HG03196 (cell line): ENCODE results near the gene NR6A1.

ENCODE experiments used
- ATAC-seq: cut with Tn5 transposase; IDR thresholded peaks from one replicate; pipeline ENCODE4 v1.9.1; 2021; ENCODE audit not compliant: unreplicated experiment

NR6A1 gene

DNA sequence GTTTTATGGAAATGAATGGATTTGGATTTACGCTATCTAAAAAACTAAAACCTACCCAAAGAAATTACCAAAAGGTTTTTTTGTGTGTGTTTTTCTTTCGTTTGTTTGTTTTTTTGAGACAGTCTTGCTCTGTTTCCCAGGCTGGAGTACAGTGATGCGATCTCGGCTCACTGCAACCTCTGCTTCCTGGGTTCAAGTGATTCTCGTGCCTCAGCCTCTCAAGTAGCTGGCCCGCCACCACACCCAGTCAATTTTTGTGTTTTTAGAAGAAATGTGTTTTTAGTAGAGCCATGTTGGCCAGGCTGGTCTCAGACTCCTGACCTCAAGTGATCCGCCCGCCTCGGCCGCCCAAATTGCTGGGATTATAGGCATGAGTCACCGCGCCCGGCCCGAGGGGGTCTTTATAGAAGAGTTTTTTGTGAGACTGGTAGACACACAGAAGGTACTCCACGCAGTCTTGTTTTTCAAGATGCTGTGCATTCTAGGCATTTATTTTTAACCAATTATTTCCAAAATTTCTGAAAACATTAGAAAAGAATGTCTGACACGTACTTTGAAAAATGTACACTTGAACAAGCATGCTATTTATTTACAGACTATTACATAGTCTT lies 75.7 kb downstream of the NR6A1 start:
- no peak for ATAC-seq

DNA sequence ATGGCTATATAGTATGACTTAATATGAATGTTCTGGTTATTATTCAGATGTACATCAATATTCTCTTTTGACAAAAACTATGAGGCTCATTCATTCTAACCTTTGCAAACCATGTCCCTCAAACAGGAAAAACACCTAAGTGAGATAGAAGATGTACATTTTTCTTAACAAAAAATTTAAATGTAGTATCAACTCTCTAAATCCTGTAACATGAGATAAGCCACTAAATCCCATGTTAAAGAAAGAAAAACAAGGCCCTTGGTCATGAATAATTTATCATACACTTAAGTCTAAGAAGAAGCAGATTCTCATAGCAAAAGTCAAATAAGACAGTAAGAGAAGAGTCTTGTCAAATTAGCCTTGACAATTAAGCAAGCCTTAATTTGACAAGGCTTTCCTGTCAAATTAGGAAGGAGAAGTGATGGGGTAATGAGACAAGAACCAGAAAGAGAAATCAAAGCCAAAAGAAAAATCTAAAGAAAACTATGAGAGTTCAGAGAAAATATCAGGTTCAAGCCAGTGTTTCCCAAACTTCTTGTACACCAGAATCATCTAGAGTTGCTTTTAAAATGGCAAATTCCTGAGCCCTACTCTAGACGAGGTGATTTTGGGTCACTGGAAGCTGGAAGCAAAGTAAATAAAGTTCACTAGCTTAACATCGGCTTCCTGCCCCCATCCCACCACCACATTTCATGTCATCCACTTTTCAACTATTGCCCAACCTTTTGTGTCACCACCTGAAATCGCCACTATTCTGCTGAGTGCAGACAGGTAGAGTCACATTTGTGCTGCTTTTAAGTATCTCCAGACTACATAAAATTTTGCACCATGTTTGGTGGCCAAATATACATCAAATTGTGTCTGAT lies 76.5 kb downstream of the NR6A1 start:
- ATAC-seq = no peak

DNA sequence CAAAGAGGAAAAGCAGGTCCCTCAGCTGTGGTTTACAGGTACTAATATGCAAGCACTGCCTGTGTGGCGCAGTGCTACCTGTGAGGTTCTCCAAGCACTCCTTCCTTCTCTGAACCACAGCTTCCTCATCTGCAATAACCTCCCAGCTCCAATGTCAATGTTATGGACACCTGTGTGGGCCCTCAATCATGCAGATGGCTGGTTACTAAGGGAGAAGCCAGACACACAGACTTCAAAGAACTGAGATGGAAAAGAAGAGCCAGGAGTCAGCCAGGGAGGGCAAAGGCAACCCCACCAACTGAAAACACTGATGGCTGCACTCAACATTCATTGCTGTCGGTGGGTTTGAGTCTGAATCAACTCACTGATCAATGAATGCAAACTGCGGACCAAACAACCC lies 77.7 kb downstream of the NR6A1 start:
- no peak for ATAC-seq

DNA sequence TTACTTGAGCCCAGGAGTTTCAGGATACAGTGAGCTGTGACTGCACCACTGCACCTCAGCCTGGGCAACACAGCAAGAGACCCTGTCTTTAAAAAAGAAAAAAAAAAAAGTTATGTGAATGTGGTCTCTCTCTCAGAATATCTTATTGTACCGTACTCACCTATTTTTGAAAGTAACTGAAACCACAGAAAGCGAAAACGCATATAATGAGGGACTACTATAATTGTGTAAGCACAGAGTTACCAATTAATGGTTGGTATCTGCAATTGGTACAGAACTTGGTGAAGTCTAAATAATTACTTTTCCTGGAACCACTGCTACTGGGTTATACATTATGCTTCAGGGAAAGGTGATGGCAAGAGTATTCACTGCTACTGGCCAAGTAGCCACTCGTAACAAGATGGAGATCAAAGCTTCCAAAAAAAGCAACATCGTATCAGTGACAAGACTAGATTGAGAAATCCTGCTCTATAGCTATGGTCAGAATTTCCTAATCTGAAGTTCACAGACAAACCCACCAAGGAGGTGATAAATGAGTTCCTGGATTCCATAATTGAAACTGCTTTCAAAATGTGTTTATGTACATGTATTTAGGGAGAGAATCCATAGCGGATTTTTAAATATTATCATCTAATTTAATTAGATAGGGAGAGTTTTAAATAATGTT lies 82.7 kb downstream of the NR6A1 start:
- ATAC-seq = no peak

DNA sequence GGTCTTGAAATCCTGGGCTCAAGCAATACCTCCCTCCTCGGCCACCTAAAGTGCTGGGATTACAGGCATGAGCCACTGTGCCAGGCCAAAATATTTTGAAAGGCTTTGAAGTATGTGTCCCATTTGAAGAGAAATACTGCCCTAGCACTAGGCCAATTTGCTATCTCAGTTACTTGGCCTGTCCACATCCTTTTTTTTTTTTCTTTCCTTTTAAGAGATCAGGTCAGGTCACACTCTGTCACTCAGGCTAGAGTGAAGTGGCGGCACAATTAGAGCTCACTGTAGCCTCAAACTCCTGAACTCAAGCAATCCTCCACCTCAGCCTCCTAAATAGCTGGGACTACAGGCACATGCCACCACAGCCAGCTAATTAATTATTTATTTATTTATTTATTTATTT lies 84.2 kb downstream of the NR6A1 start:
- no peak for ATAC-seq

DNA sequence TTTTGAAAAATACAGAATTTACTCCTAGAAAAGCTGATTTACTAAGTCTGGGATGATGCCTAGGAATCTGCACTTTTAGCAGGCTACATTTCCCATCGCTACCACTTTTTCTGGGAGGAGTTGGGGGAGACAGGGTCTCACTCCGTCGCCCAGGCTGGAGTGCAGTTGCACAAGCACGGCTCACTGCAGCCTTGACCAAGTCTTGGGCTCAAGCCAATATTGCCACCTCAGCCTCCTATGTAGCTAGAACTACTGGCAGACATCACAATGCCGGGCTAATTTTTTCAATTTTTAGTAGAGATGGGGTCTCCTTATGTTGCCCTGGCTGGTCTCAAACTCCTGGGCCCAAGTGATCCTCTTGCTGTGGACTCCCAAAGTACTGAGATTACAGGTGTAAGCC lies 85.9 kb downstream of the NR6A1 start:
- ATAC-seq = no peak

DNA sequence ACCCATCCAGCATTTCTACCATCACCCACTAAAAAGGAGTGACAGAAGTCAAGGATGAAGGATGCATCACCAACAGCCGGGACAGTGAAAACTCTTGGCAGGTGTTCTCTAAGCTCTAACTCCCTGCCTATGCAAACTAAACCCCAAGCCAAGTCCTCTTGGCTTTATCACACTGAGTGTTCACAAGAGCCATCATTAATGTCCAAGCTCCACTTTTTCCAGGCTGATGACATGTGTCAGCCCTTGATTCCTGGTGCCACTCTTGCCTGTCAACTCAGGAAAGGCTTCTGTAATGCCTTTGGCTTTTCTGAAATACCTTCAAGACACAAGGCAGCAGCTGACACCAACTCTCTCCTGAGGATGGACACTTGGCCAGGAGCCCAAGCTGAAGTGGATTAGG lies 86.9 kb downstream of the NR6A1 start:
- no peak for ATAC-seq

DNA sequence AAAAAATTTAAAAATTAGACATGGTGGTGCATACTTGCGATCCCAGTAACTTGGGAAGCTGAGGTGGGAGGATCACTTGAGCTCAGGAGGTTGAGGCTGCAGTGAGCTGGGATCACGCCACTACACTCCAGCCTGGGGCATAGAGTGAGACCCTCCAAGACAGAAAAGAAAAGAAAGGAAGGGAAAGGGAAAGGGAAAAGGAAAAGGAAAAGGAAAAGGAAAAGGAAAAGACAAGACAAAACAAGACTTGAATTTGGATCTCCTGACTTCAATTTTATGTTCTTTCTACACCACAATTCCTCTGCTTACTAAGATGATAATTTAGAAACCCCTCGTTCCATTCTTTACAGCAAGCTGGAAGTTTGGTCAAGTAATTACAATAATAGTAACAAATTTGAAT lies 88.1 kb downstream of the NR6A1 start:
- no peak for ATAC-seq

DNA sequence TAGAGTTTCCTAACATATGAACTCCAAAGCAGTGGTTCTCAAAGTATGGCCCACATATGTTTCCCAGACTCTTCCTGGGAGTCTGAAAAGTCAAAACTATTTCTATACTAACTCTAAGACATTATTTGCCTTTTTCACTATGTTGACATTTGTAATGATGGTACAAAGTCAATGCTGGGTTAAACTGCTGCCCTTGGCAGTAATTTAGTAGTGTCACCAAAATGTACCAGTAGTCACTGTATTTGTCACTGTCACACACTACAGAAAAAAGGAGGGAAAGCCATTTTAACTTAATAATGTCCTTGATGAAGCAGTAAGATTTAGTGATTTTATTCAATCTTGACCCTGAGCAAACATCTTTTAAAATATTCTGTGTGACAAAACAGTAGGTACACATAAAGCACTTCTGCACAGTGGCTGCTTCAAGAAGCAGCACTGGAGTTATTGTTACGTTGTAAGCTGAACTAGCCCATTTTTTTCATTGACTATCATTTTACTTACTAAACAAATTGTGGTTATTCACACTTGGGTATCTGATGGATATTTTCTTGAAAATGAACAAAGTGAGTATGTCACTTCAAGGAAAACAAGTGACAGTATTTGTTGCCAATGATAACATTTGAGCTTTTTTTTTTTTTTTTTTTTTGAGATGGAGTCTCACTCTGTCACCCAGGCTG lies 90.3 kb downstream of the NR6A1 start:
- no peak for ATAC-seq

DNA sequence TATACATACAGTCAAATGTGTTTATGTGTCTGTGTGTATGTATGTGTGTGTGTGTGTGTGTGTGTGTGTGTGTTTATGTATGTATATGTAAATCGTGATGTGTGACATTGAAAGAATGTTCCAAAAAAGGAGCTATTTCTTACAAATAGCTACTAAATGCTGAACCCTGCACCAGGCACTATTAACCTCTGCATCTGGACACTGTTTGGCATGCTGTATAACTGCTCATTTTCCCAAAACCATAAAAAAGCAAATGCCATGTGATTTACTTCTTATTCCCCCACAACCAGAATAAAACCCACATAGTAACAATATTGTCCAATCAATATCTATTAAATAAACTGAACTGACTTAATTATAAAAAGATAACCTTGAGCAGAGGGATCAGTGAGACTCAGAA lies 91.1 kb downstream of the NR6A1 start:
- no peak for ATAC-seq

DNA sequence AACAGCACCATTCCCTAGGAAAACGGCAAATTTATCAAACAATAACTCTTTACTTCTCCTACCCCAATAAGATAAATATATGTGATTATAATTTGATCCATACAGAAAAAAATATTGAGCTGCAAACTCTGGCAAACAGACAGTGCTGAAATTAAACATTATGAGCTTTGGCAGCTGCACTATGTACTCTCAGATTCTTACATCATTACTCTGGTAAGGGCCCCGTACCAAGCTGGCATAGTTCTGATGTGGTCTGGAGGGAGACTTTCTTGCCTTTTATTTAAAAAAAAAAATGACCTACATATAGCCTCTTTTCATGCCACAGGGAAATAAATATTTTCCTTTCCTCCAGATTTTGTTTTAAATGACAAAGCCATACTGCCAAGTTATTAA lies 95.0 kb downstream of the NR6A1 start:
- no peak for ATAC-seq

DNA sequence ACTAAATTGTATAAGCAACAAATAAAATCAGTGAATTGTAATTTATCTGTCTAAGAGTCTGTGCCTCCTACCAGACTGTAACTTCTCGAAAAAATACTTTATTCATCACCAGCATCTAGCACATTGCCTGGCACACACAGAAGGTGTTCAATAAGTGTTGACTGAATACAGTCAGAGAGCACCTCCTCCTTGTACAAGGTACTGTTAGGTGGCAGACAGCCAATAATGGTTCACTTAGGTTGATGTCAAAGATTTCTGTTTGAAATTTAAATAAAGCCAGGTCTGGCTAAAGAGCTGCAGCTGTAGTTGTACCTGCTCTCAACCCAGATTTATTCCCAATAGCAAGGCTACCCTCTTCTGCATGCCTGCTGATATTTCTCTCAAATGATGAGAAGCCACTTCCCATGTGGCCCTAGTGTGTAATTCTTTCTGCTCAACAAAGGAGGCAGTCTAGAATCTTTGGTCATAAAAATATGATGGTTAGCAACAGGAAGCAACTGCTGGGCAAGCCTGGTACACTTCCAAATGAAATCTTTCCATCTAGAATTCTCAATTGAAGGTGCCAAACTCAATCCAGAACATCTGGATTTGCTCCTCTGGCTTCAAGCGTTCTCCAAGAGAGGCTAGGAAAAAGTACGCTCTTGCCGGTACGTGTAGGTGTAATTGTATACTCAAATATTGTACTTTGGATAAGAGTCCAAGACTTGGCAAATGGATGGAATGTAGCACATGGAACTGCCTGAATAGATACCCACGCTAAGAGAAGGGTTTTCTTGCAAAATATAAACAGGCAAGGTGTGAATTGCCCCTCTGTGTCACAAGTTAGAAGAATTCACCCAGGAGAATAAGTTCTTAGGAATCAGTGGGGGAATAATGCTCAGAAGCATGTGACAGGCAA lies 95.6 kb downstream of the NR6A1 start:
- ATAC-seq = no peak

DNA sequence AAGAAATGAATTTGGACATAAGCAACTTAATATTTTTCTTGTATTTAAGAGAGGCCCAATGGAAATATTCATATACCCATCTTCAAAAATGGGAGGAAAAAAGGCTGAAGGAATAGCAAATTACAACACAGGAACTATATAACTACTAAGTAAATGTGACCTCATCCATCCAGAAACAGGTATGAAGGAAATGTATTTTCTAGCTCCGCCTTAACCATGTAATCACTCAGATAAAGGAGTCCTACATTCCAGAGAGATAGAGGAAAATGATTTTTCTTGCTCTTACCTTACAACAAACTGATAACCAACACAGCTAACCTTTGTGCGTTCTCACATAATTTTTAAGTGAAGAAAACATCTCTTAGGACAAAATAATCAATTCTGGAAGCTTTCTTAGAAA lies 96.5 kb downstream of the NR6A1 start:
- no peak for ATAC-seq

DNA sequence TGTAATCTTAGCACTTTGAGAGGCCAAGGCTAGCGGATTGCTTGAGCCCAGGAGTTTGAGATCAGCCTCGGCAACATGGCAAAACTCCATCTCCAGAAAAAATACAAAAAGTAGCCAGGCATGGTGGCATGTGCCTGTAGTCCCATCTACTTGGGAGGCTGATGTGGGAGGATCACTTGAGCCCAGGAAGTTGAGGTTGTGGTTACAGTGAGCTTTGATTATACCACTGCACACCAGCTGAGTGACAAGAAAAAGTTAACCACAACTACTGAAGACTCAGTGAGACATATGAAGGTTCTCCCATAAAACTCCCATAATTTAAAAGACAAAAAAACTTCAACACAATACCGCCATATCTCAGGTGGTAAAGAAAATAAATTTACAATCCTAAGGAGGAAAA lies 98.0 kb downstream of the NR6A1 start:
- no peak for ATAC-seq

DNA sequence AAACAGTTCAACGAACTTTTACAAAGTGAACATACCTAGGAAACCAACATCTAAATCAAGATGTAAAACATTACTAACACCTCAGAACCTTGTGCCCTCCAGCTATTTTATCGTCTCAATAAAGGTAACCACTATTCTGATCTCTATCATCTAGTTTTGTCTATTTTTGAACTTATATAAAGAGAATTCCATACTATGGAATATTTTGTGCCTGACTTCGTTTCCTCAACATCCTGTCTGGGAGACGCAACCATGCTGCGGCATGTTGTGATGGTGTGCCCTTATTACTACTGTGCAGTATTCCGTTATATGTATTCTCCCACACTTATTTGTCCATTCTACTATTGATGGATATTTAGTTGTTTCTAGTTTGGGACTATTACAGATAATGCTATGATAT lies 99.2 kb downstream of the NR6A1 start:
- no peak for ATAC-seq

DNA sequence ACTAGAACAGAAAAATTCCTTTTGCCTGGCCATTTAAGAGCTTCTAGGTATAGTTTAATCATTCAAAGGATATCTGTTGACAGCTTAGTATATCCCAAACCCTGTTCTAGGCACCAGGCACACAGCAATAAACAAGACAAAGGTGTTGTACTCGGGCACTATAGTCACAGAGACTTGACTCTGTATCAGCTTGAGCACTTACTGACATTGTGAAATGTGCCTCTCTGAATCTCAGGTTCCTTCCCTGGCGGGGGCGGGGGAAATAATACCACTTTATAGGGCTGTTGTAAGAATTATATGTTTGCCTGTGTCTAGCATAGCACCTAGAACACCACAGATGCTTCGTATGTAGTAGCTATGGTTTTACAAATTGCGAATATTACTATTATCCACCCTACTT lies 104.5 kb downstream of the NR6A1 start:
- no peak for ATAC-seq

DNA sequence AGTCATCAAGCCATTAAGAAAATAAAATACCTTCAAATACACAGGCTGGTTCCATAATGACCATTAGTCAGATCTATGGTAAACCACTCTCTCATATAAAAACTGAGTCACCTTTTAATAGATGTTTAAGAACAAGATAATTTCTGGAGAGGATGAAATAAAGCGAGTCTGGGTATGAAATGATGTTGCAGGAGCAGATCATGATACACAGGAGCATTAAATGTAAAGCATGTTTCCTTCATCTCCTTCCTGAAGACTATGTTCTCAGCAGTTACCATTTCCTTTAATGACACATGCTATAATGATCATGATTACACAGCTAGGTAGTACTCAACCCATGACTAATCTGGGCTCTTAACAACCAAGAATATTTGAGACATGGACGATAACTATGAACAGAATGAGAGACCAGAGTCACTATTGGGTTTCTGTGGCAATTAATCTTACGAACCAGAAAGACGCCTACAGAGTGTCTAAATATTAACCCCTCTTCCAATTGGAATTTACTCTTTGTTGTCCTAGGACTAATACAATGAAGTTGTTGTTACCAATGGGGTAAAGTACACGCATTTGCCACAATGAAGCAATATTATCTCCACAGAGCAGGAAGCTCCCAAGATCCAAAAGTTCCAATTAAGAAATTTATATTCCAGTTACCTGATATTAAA lies 105.6 kb downstream of the NR6A1 start:
- ATAC-seq = no peak

DNA sequence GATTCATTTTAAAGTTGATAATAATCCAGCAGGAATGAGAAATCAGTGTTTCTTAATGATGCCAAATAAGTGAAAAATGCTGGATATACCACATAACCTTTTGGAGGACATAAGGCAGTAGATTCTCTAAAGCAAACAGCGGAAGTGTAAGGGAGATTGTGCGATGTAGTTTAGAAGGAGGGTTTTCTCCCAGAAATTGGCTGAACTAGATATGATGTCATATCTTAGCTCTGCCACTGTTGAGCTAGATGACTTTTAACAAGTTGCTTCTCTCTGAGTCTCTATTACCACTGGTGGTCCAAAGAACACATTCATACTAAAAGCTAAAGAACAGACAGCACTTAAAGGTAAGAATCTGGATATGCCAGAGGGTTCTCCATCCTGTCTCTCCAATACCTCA lies 107.0 kb downstream of the NR6A1 start:
- ATAC-seq = no peak

DNA sequence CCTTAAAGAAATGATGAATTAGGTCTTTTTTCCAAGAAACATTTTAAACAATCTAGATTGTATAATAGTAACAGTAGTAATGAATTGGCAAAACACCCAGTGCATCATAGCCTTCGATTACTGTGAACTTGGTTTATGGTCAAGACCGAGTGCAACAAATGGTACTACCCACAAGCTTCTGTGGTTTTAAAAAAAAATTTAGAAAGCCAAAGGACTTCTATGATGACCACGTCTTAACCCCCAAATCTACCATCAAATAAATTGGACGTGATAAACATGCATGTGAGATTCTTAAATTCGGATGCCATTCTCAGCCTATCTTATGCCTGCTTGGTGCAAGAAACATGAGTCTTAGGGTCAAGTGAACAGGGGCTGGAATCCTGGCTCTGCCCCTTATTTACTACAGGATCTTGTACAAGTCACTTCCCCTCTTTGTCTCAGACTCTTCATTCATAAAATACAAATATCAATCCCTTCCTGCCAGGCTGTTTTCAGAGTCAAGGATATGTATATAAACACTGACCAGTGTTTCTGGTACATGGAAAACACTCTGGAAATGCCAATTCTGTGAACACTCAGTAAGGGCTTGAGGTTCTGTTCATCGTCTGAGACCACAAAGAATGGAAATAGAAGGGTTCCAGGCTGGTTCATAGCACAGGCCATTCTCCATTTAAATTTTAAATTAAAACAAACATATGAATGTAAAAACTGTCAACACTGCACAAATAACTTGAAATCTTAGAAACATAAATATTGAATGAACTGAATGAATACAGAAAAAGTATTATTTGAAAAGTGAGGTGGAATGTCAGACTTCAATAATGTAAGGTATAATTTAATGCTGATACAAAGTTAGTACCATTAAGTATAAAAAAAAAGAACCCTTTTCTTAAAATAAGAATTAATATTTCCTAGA lies 107.8 kb downstream of the NR6A1 start:
- ATAC-seq = no peak
